Stimulated activated CD8-positive, alpha-beta memory T cell treated with anti-CD3 and anti-CD28 coated beads, Interleukin-12 subunit alpha, Interleukin-12 subunit beta, amount 100 ng/mL, for 24 hours (primary cell): Measurements from ENCODE around the gene FOXE3.

Experiments
- DNase-seq: peaks from one replicate; pipeline ENCODE4 v3.0.0-alpha.2; 2020; ENCODE audit errors: extremely low read depth

The FOXE3 gene

GRCh38 chr1:47435506-47436303 lies 19.6 kb downstream of the FOXE3 start:
- DNase-seq: no peak

GRCh38 chr1:47436304-47436978 lies 20.4 kb downstream of the FOXE3 start:
- DNase-seq: peak; percentile 52

- no peak for DNase-seq
These were observed 20.9 kb downstream of the FOXE3 start for GRCh38 chr1:47436979-47437446.

- peak; percentile 80 for DNase-seq
These were observed 21.5 kb downstream of the FOXE3 start, which contains the start of gene FOXD2 for GRCh38 chr1:47437447-47438164. FOXD2 (plus strand) TSS chr1:47438044; CDS start chr1:47438136, 92 bp downstream.

- no peak for DNase-seq
These were observed 22.3 kb downstream of the FOXE3 start for GRCh38 chr1:47438165-47439016.

- DNase-seq: no peak
These were observed 23.1 kb downstream of the FOXE3 start for GRCh38 chr1:47439017-47439818.

GRCh38 chr1:47439819-47440598 lies 23.9 kb downstream of the FOXE3 start:
- DNase-seq: no peak

GRCh38 chr1:47440599-47441081 lies 24.6 kb downstream of the FOXE3 start:
- DNase-seq: no peak

- DNase-seq: no peak
These were observed 25.5 kb downstream of the FOXE3 start for GRCh38 chr1:47441450-47442106.

GRCh38 chr1:47442202-47442601 lies 26.1 kb downstream of the FOXE3 start:
- no peak for DNase-seq

- no peak for DNase-seq
These were observed 26.9 kb downstream of the FOXE3 start for GRCh38 chr1:47442842-47443529.

- DNase-seq: no peak
These were observed 27.6 kb downstream of the FOXE3 start for GRCh38 chr1:47443530-47444296.

GRCh38 chr1:47444297-47444561 lies 28.1 kb downstream of the FOXE3 start:
- no peak for DNase-seq

GRCh38 chr1:47444562-47445465 lies 28.7 kb downstream of the FOXE3 start:
- no peak for DNase-seq

GRCh38 chr1:47445823-47446550 lies 29.9 kb downstream of the FOXE3 start:
- DNase-seq: no peak
